ENCODE results near the gene THG1L. TPM values are rescaled to one million over a fixed set of nuclear protein-coding genes. Genes with fewer than 3 reads are reported as not detected.
"Not testable (repeated sequence)": the region's sequence is repeated elsewhere in the genome, so short reads cannot be mapped to it uniquely, and the experiment has no call there.

The THG1L gene
- total RNA-seq, 2 experiments from 2014 or later: 29.9 to 30.6 TPM

GRCh38 chr5:157721159-157721558, 10.1 kb upstream of the THG1L start:
- CTCF ChIA-PET: interaction anchor here (1.0 kb wide), 1 partner anchor 289 kb away, joined by 3 read pairs; no protein-coding TSS in a partner anchor
- POLR2A ChIA-PET: no interaction called here

GRCh38 chr5:157722895-157723294, 8.3 kb upstream of the THG1L start:
- POLR2A ChIA-PET, CTCF ChIA-PET: not testable (repeated sequence)

- POLR2A ChIA-PET, CTCF ChIA-PET: not testable (repeated sequence)
Measured at GRCh38 chr5:157726607-157727006, 4.6 kb upstream of the THG1L start.

GRCh38 chr5:157727858-157728257, 3.4 kb upstream of the THG1L start:
- CTCF ChIA-PET, POLR2A ChIA-PET: not testable (repeated sequence)

GRCh38 chr5:157729858-157730257, 1.4 kb upstream of the THG1L start:
- ChIA-PET CTCF (interaction anchor here (0.7 to 1.1 kb wide), 2 partner anchors 13 to 43 kb away, joined by 3 read pairs; no protein-coding TSS in a partner anchor), POLR2A (no interaction called here)

GRCh38 chr5:157730900-157731271, 334 bp upstream of the THG1L start:
- ChIA-PET CTCF (interaction anchor here (0.6 to 2.3 kb wide), 5 partner anchors 10 to 306 kb away, joined by 3 to 16 read pairs (median 3); partner anchors contain the start of gene LSM11), POLR2A (interaction anchor here (0.6 to 0.7 kb wide), 5 partner anchors 39 to 1789 kb away, joined by 3 to 6 read pairs (median 5); partner anchors contain the start of gene MED7)

- CTCF ChIA-PET: interaction anchor here (0.7 to 2.3 kb wide), 2 partner anchors 11 to 225 kb away, joined by 4 to 16 read pairs; partner anchors contain the start of gene LSM11
- POLR2A ChIA-PET: interaction anchor here (0.5 to 0.6 kb wide), 2 partner anchors 11 to 12 kb away, joined by 3 to 4 read pairs; no protein-coding TSS in a partner anchor
Measured at GRCh38 chr5:157732130-157732514, 902 bp downstream of the THG1L start.

- CTCF ChIA-PET: interaction anchor here (0.7 to 2.3 kb wide), 2 partner anchors 10 to 225 kb away, joined by 4 to 16 read pairs; partner anchors contain the start of gene LSM11
- POLR2A ChIA-PET: interaction anchor here (0.6 kb wide), 1 partner anchor 10 kb away, joined by 3 read pairs; no protein-coding TSS in a partner anchor
Measured at GRCh38 chr5:157732596-157733262, 1.5 kb downstream of the THG1L start.

GRCh38 chr5:157734436-157734835, 3.2 kb downstream of the THG1L start:
- ChIA-PET POLR2A (no interaction called here), CTCF (interaction anchor here (1.1 kb wide), 1 partner anchor 9 kb away, joined by 3 read pairs; the partner anchor contains the start of gene LSM11)

GRCh38 chr5:157735991-157736390, 4.8 kb downstream of the THG1L start:
- ChIA-PET POLR2A (interaction anchor here (0.6 kb wide), 1 partner anchor 48 kb away, joined by 3 read pairs; no protein-coding TSS in a partner anchor), CTCF (interaction anchor here (0.7 kb wide), 1 partner anchor 106 kb away, joined by 4 read pairs; no protein-coding TSS in a partner anchor)

GRCh38 chr5:157739388-157740228, 8.4 kb downstream of the THG1L start:
- POLR2A ChIA-PET: no interaction called here
- CTCF ChIA-PET: no interaction called here

GRCh38 chr5:157740229-157740610, 9.0 kb downstream of the THG1L start:
- ChIA-PET POLR2A (no interaction called here), CTCF (interaction anchor here (0.7 to 1.1 kb wide), 3 partner anchors 9 to 392 kb away, joined by 3 read pairs; partner anchors contain the start of gene THG1L)

- ChIA-PET CTCF (interaction anchor here (1.1 kb wide), 1 partner anchor 10 kb away, joined by 3 read pairs; the partner anchor contains the start of gene THG1L), POLR2A (interaction anchor here (0.6 kb wide), 1 partner anchor 73 kb away, joined by 4 read pairs; no protein-coding TSS in a partner anchor)
Measured at GRCh38 chr5:157741131-157741530, 9.9 kb downstream of the THG1L start.

- CTCF ChIA-PET: interaction anchor here (0.6 to 2.3 kb wide), 32 partner anchors 9 to 391 kb away, joined by 3 to 16 read pairs (median 3); partner anchors contain the start of genes NIPAL4 and THG1L
- POLR2A ChIA-PET: interaction anchor here (0.7 to 1.5 kb wide), 3 partner anchors 11 to 392 kb away, joined by 3 read pairs; no protein-coding TSS in a partner anchor
Measured at GRCh38 chr5:157743163-157744050, 12.2 kb downstream of the THG1L start, which contains the start of gene LSM11. Gene LSM11 (plus strand): TSS chr5:157743712. CDS start chr5:157743751, 39 bp downstream.

- ChIA-PET POLR2A (interaction anchor here (0.9 kb wide), 1 partner anchor 49 kb away, joined by 3 read pairs; no protein-coding TSS in a partner anchor), CTCF (interaction anchor here (0.6 to 2.3 kb wide), 15 partner anchors 12 to 312 kb away, joined by 3 to 16 read pairs (median 5); partner anchors contain the start of gene THG1L)
Measured at GRCh38 chr5:157744051-157745011, 13.1 kb downstream of the THG1L start.

- ChIA-PET CTCF (interaction anchor here (0.5 to 2.3 kb wide), 2 partner anchors 34 to 273 kb away, joined by 3 to 6 read pairs; no protein-coding TSS in a partner anchor), POLR2A (no interaction called here)
Measured at GRCh38 chr5:157745041-157745456, 13.8 kb downstream of the THG1L start.

GRCh38 chr5:157747173-157747740, 16.0 kb downstream of the THG1L start:
- CTCF ChIA-PET: interaction anchor here (0.8 kb wide), 1 partner anchor 398 kb away, joined by 3 read pairs; no protein-coding TSS in a partner anchor

More at GRCh38 chr5:157747173-157747740, 16.0 kb downstream of the THG1L start:
- POLR2A ChIA-PET: interaction anchor here (0.6 kb wide), 1 partner anchor 394 kb away, joined by 5 read pairs; no protein-coding TSS in a partner anchor

All from activated CD8-positive, alpha-beta memory T cell treated with anti-CD3 and anti-CD28 coated beads for 36 hours (primary cell).